ENCODE results near the gene TEDC2. TPM values are rescaled to one million over a fixed set of nuclear protein-coding genes. Genes with fewer than 3 reads are reported as not detected.
A peak's percentile ranks its signal among the peaks of the same experiment; 100 is the strongest.

Gene TEDC2
- total and polyA plus RNA-seq, 2 experiments from 2014 or later: 27.3 to 34.4 TPM

- peaks cover 6% of the 10 kb centered on the region for H3K4me1 ChIP-seq (ENCODE audit: low read depth)
- H3K27me3 ChIP-seq: no peaks in the 10 kb centered on the region
- peaks cover 2% of the 10 kb centered on the region for H3K36me3 ChIP-seq
- H3K9me3 ChIP-seq (ENCODE audit: low read depth): no peaks in the 10 kb centered on the region
- H3K4me3 ChIP-seq: peak overlapping the region; percentile 42
- H3K27ac ChIP-seq: no peak overlapping the region
- DNase-seq (ENCODE audit: low read depth in 1 of 2, low spot score in 1 of 2): no peak
- TF ChIP-seq, protein P1, sequence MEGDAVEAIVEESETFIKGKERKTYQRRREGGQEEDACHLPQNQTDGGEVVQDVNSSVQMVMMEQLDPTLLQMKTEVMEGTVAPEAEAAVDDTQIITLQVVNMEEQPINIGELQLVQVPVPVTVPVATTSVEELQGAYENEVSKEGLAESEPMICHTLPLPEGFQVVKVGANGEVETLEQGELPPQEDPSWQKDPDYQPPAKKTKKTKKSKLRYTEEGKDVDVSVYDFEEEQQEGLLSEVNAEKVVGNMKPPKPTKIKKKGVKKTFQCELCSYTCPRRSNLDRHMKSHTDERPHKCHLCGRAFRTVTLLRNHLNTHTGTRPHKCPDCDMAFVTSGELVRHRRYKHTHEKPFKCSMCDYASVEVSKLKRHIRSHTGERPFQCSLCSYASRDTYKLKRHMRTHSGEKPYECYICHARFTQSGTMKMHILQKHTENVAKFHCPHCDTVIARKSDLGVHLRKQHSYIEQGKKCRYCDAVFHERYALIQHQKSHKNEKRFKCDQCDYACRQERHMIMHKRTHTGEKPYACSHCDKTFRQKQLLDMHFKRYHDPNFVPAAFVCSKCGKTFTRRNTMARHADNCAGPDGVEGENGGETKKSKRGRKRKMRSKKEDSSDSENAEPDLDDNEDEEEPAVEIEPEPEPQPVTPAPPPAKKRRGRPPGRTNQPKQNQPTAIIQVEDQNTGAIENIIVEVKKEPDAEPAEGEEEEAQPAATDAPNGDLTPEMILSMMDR (IDR thresholded peaks at IDR 0.05; ENCODE audit: low read depth, low read length): no peak
Measured at GRCh38 chr16:2458887-2459646, 842 bp upstream of the TEDC2 start.

GRCh38 chr16:2460391-2460713 is 443 bp downstream of the TEDC2 start:
- H3K27me3 ChIP-seq: no peaks in the 10 kb centered on the region

GRCh38 chr16:2460916-2461315 is 1.0 kb downstream of the TEDC2 start:
- Histone ChIP-seq H3K9me3 (ENCODE audit: low read depth) (no peaks in the 10 kb centered on the region), H3K4me1 (ENCODE audit: low read depth) (peaks cover 6% of the 10 kb centered on the region), H3K4me3 (no peak overlapping the region), H3K27me3 (no peaks in the 10 kb centered on the region), H3K36me3 (no peaks in the 10 kb centered on the region), H3K27ac (no peak overlapping the region)
- TF ChIP-seq, protein P1 (IDR thresholded peaks at IDR 0.05; ENCODE audit: low read depth, low read length): no peak
- no peak for DNase-seq (ENCODE audit: low read depth in 1 of 2, low spot score in 1 of 2)

More at GRCh38 chr16:2460391-2460713, 443 bp downstream of the TEDC2 start:
- Histone ChIP-seq H3K27ac (peak overlapping the region; percentile 42), H3K4me3 (peak overlapping the region; percentile 42), H3K4me1 (ENCODE audit: low read depth) (peaks cover 6% of the 10 kb centered on the region), H3K9me3 (ENCODE audit: low read depth) (no peaks in the 10 kb centered on the region), H3K36me3 (no peaks in the 10 kb centered on the region)
- TF ChIP-seq, protein P1 (IDR thresholded peaks at IDR 0.05; ENCODE audit: low read depth, low read length): no peak
- no peak for DNase-seq (ENCODE audit: low read depth in 1 of 2, low spot score in 1 of 2)

- no peaks in the 10 kb centered on the region for H3K27me3 ChIP-seq
- H3K4me3 ChIP-seq: no peak overlapping the region
- H3K4me1 ChIP-seq (ENCODE audit: low read depth): peaks cover 6% of the 10 kb centered on the region
- H3K36me3 ChIP-seq: no peaks in the 10 kb centered on the region
- H3K9me3 ChIP-seq (ENCODE audit: low read depth): no peaks in the 10 kb centered on the region
- no peak overlapping the region for H3K27ac ChIP-seq
- DNase-seq (ENCODE audit: low read depth in 1 of 2, low spot score in 1 of 2): no peak
- TF ChIP-seq, protein P1 (IDR thresholded peaks at IDR 0.05; ENCODE audit: low read depth, low read length): no peak
Measured at GRCh38 chr16:2462031-2462866, 2.3 kb downstream of the TEDC2 start.

- no peaks in the 10 kb centered on the region for H3K27me3 ChIP-seq
- no peak overlapping the region for H3K4me3 ChIP-seq
- no peak overlapping the region for H3K27ac ChIP-seq
- DNase-seq (ENCODE audit: low read depth in 1 of 2, low spot score in 1 of 2): no peak
- H3K4me1 ChIP-seq (ENCODE audit: low read depth): peaks cover 20% of the 10 kb centered on the region
- H3K9me3 ChIP-seq (ENCODE audit: low read depth): no peaks in the 10 kb centered on the region
- H3K36me3 ChIP-seq: no peaks in the 10 kb centered on the region
- TF ChIP-seq, protein P1 (IDR thresholded peaks at IDR 0.05; ENCODE audit: low read depth, low read length): no peak
Measured at GRCh38 chr16:2464333-2464732, 4.4 kb downstream of the TEDC2 start.

All from cardiac muscle cell (in vitro differentiated cells and primary cell).